ENCODE data around the gene CXCL10.
"Not testable (repeated sequence)": the region's sequence is repeated elsewhere in the genome, so short reads cannot be mapped to it uniquely, and the experiment has no call there.

CXCL10 gene

GRCh38 chr4:76023389-76023788 lies at the start of gene CXCL10:
TSS of gene CXCL10 (minus strand) at chr4:76023497. CDS start at chr4:76023431, 66 bp downstream.
- DNase-seq = peak; percentile 39

- DNase-seq = no peak
Observed at GRCh38 chr4:76072760-76073159, 49.5 kb upstream of the CXCL10 start.

GRCh38 chr4:76067652-76068286 lies 44.5 kb upstream of the CXCL10 start:
- peak; percentile 74 for DNase-seq

GRCh38 chr4:76066546-76066945 lies 43.2 kb upstream of the CXCL10 start:
- no peak for DNase-seq

GRCh38 chr4:76061982-76062381 lies 38.7 kb upstream of the CXCL10 start:
- DNase-seq = no peak

- DNase-seq = no peak
Observed at GRCh38 chr4:76061421-76061820, 38.1 kb upstream of the CXCL10 start.

- no peak for DNase-seq
Observed at GRCh38 chr4:76060506-76060905, 37.2 kb upstream of the CXCL10 start.

GRCh38 chr4:76059750-76060149 lies 36.5 kb upstream of the CXCL10 start:
- DNase-seq = peak; percentile 4

GRCh38 chr4:76058888-76059426 lies 35.7 kb upstream of the CXCL10 start:
- DNase-seq = no peak

GRCh38 chr4:76058302-76058701 lies 35.0 kb upstream of the CXCL10 start:
- no peak for DNase-seq

- no peak for DNase-seq
Observed at GRCh38 chr4:76055421-76055820, 32.1 kb upstream of the CXCL10 start.

- DNase-seq = no peak
Observed at GRCh38 chr4:76055016-76055415, 31.7 kb upstream of the CXCL10 start.

- no peak for DNase-seq
Observed at GRCh38 chr4:76053730-76054129, 30.4 kb upstream of the CXCL10 start.

GRCh38 chr4:76050560-76051050 lies 27.3 kb upstream of the CXCL10 start:
- not testable (repeated sequence) for DNase-seq

- DNase-seq = not testable (repeated sequence)
Observed at GRCh38 chr4:76049860-76050416, 26.6 kb upstream of the CXCL10 start.

GRCh38 chr4:76044686-76045085 lies 21.4 kb upstream of the CXCL10 start:
- DNase-seq = not testable (repeated sequence)

- DNase-seq = not testable (repeated sequence)
Observed at GRCh38 chr4:76043306-76043705, 20.0 kb upstream of the CXCL10 start.

- DNase-seq = peak; percentile 21
Observed at GRCh38 chr4:76042241-76042998, 19.1 kb upstream of the CXCL10 start.

- DNase-seq = no peak
Observed at GRCh38 chr4:76036855-76037254, 13.6 kb upstream of the CXCL10 start.

- no peak for DNase-seq
Observed at GRCh38 chr4:76035799-76036380, 12.6 kb upstream of the CXCL10 start, which contains the start of gene CXCL11. TSS of gene CXCL11 (minus strand) at chr4:76036070. CDS start at chr4:76035987, 83 bp downstream.

- DNase-seq = no peak
Observed at GRCh38 chr4:76035141-76035540, 11.8 kb upstream of the CXCL10 start.

GRCh38 chr4:76029300-76029699 lies 6.0 kb upstream of the CXCL10 start:
- no peak for DNase-seq

GRCh38 chr4:76028350-76028765 lies 5.1 kb upstream of the CXCL10 start:
- DNase-seq = peak; percentile 21

Measured in CD4-positive, alpha-beta T cell treated with Interleukin-12 subunit alpha and Interleukin-12 subunit beta, for 1 hour (primary cell).